GM19043 (cell line): ENCODE results near the gene FFAR4.

ENCODE experiments used
- ATAC-seq: cut with Tn5 transposase; IDR thresholded peaks from one replicate; pipeline ENCODE4 v1.9.1; 2021; ENCODE audit warnings: low read depth; ENCODE audit not compliant: unreplicated experiment

Gene FFAR4

DNA sequence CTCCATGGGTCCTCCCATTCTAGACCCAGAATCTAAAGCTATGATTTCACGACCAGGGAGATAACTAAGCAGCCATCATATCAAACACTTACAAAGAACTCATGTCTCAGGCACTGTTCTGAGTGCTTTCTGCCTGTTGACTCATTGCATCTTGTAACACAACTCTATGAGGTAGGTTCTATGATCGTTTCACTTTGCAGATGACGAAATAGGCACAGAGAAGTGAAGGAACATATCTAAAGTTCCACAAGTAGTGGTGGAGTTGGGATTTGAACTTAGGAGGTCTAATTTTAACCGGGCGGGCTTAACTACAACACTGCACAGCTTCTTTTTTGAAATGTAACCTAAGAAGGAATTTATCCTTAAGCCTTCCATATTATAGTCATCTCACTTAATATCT lies 31.7 kb downstream of the FFAR4 start:
- no peak for ATAC-seq

DNA sequence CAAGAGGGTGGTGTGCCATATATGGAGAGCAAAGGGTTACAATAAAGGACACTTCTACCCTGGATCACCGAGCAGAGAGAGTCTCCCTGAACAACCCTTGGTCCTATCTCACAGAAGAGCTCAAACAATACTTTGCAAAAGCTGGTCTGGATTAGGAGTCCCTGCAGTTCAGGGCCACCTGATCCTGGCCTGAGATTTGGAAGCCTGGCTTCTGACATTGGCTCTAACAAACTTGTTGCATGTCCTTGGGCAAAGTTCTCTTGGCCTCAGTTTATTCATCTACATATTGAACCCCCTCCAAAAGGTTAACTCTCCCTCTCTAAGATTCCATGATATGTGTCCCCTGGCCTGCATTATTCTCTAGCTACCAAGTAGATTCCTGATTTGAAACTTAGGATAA lies 32.9 kb downstream of the FFAR4 start:
- no peak for ATAC-seq

DNA sequence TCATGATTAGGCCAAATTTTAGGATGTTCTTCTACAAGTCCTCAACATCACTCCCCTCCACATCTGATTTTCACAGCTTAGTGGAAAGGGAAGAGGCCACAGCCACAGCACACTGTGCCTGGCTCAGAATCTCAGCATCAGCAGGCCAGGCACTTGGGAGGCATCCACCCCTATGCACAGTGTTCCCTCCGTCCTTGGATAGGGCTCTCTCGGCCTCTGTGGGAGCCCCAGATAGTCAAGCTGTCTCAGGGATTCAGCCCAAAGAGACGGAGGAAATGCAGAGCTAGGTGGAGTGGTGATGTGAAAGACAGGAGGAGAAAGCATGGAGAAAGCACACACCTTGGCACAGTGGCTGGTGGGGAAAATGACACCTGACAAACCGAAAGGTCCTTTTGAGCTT lies 33.3 kb downstream of the FFAR4 start:
- no peak for ATAC-seq

DNA sequence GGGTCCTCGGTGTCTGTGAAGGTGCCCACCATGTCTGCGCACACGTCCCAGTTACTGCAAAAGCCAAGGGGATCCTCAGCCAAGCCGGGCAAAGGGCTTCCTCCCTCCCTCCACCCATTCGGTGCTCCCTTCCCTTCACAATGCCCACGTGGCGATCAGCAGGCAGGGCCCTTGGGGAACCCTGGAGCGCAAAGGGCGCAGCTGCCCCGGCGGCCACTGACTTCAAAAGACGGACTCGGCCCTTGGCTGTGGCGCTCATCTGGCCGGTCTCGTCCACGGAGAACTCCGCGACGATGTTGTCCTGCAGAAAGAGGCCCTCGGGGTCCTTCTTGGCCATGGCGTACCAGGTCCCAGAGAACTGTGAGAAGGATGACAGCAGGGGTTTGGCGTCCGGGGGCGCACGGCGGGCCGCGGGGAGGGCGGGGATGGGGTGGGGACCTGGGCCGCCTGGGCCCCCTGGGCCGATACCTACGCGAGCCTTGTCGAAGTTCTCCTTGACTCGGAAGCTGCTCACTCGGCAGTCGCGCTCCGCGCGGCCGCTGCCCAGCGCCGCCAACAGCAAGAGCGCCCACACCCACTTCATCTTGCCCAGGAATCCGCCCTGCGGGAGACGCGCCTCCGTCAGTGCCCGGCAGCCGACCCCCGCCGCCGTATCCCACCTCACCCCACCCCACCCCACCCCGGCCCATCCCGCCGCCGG lies 34.1 kb downstream of the FFAR4 start:
- no peak for ATAC-seq

DNA sequence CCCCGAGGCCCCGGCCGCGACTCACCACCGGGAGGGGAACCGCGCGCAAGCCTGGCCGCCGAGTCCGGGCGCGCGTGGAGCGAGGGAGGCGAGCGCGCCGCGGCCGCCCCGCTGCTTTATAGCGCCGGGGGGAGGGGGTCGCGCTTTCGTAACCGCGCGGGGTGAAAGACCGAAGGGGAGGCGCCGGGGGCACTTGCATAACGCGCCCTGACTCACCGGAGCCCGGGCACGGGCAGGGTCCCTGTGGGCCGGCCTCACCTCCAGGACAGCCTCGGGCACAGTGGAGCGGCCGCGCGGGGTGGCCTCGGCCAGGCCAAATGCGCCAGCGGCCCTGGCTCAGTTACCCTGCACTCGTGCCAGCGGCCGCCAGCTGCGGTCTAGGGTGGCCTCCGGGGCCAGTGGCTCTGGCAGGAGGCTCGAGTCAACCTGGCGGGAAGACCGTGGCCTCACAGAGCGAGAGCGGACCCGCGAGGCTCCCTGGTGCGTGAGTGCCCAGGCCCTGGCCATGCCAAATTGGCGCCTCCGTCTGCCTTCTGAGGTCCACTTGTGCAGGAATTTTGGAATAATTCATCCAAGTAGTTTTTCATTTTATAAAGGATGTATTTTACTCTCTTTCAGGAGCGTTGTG lies 34.8 kb downstream of the FFAR4 start, which contains the start of gene RBP4:
Gene RBP4, minus strand, starts transcription at position 90 of the 628 bp plus-strand sequence. CDS start 207 bp downstream, outside the sequence.
- no peak for ATAC-seq

DNA sequence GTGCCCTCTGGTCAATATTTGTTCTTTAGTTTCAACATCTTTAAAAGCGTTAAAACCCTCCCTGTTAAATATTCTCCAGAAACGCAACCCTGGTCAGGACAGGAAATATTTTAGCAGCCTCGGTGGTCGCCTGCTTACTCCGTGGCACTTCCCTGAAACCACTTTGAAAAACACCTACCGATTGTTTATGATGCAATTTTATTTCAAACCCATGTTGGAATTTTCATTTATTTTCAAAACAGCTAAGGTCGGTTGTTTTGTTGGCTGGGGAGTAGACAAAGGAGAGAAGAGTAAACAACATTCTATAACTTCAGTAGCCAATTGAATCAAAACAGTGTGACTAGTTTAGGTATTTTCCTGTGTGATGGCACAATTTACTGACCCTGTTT lies 35.3 kb downstream of the FFAR4 start:
- no peak for ATAC-seq

DNA sequence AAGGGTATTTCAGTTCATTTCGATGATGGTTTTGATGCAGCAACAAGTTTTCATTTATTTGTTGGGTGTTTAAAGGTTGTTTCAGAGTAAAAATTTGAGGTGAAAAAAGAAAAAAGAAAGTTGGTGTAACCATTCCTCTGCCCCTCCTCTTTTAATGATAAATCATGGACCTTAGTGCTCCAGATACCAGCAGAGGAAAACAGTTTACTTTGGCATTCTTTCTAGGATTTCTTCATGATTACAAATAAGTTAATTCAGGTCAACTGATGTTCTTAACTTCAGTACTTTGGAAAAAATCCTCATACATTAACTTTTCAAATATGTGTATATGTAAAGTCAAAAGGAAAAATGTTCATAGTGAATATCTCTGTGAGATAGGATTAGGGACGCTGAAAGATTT lies 36.6 kb downstream of the FFAR4 start:
- no peak for ATAC-seq

DNA sequence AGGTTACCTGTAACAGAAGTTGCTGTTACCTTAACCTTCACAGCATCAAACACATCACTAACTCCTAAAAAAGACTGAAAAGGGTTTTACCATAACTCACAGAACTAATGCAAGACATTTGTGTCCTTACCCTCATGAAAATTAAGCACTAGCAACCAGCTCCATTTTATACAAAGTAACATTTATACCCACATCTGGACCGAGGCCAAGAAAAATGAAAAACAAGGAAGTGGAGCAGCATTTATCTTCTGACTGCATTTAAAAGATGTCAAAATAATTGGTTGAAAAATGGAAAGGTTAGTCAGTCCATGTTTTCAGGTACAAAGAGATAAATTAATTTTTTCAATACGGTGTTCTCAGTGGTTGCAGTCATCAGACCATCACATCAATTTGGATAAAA lies 37.7 kb downstream of the FFAR4 start:
- no peak for ATAC-seq

DNA sequence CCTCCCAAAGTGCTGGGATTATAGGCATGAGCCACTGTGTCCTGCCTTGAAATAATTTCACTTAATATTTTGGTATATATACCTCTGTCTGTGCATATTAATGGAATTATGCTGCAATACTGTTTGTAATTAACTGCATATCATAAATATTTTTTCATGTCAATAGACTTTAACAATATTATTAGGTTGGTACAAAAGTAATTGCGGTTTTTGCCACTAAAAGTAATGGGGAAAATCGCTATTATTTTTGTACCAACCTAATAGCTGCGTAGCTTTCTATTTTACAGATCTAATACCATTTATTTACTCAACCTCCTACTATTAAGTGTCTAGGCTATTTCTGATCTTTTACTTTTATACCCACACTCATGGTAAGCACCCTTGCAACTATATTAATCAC lies 42.0 kb downstream of the FFAR4 start:
- no peak for ATAC-seq

DNA sequence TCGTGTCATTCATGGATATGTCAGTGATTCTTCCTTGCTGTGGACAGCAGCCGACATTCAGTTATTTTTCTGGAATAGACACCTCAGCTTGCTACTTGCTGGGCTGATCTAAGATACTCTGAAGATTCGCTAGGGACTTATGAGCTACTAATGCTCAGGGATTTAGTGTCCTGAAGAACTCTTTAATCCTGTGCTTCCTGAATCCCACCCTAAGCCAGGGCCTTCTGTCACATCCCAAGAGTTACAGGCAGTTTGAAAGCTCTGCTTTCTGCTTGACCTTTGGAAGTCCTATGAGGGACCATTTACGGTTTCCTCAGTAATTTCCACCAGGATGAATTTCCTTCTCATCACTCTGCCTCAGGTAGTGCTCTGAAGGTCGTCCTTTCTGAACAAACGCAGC lies 45.8 kb downstream of the FFAR4 start, which contains the start of gene PDE6C:
Gene PDE6C, plus strand, starts transcription at position 227 of the 400 bp plus-strand sequence. CDS start 189 bp downstream, outside the sequence.
- no peak for ATAC-seq

DNA sequence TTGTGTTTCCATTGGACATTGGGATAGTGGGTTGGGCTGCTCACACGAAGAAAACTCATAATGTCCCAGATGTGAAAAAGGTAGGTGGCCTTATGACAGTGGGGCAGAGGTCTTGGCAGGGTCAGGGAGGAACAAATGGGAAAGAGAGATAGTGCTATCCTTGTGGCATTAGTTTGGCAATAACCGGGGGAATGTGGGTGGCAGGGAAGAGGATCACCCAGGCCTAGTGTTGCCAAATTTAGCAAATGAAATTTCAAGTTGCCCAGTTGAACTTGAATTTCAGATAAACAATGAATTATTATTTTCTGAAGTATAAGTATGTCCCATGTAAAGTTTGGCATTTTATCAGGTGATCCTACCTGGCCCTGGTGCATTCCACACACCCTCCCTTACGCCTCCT lies 46.7 kb downstream of the FFAR4 start:
- no peak for ATAC-seq

DNA sequence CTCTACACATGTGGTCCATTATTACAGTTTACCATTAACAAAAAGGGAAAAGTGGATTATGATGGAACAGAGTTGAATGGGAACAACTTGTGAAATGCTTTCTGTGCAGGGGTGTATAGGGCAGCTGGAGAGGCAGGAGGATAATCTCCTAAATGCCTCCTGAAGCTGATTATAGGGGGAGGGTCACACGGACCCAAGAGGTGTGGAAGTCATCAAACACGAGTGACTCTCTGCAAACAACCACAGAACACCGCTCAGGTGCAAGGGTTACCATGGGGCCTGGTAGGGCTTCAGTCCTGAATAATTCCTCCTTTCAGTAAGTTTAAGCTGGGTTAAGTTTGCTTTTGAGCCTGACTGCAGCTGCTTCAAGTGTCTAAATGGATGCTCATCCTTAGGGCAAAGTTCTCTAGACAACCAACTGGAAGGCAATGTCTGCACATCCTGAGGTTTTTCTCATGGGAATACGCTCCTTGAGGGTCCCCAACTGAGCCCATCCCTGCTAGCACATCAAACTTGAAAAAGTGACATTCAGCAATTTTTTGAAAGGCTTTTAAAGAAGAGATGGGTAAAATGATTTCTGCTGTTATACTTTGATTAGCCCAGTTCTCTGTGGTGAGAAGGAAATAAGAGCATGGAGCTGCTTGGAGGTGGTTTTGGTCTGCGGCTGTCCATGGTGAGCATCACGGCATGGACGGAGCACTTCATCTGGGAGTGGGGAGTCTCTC lies 47.8 kb downstream of the FFAR4 start:
- ATAC-seq: no peak

DNA sequence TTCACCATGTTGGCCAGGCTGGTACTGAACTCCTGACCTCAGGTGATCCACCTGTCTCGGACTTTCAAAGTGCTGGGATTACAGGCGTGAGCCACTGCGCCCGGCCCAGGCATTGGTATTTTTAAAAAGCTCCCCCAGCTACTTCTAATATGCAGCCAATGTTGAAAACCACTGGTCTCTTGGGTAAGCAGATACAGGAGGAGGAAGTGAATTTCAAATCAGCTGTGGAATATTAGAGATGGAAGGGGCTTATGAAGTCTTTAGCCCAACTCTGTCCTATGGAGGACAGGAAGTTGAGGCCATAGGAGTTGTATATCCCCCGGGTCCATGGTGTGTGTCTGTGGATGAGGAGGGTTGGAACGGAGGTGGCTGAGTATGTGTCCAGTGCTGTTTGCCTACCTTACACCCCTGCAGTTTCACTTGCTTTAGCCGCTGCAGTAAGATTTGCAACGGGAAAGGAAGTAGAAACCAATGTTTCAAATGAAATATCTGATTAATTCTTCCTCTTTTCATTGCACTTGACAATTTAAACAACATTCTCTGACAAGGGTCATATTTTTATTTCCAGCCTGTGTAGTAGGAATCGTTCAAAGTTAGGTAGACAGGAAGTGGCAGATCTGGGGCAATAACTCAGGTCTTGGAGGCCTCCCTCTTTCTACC lies 49.2 kb downstream of the FFAR4 start:
- no peak for ATAC-seq

DNA sequence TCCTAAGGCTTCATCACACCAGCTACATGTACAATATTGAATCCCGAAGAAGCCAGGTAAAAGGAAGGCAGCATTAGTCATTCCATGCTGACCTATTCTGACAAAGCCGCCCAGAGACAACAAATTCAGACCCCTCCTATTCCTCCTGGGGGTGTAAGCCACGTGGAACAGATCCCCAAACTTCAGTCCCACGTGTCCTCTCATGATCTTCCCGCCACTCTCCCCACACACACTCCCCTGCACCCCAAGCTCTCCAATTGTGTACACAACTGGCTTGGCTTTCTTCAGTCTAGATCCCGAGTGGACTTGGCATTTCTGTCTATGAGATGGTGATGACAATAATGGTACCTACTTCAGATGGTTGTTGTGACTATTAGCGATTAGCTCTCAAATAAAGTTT lies 54.5 kb downstream of the FFAR4 start:
- ATAC-seq: no peak

DNA sequence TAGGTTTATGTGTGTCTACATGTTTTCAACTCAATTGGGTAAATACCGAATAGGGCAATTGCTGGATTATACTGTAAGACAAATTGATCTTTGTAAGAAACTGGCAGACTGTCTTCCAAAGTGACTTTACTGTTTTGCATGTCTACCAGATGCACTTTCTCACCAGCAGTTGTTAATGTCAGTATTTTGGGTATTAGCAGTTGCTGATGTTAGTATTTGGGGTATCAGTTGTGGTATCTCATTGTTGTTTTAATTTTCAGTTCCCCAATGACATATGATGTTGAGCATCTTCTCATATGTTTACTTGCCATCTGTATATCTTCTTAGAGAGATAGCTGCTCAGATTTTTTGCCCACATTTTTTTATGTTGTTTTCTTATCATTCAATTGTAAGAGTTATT lies 56.5 kb downstream of the FFAR4 start:
- ATAC-seq: no peak

DNA sequence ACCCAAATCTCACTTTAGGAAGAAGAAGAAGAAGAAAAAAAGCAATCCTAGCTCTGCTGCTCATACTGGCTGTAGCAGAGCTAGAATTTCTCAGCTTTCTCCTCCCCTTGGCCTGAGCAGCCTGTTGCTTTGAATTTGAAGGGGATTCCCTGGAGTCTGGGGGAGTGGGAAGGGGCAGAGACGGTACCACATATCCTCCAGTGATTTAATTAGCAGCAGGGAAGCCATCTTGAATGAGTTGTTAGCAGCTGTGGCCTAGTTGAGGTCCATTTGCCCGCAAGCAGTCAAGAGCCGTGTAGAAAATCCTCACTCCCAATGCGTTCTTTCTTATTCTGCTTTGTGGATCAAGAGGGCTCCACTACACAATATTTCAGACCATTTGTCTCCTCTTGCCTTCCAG lies 62.4 kb downstream of the FFAR4 start:
- ATAC-seq: no peak

DNA sequence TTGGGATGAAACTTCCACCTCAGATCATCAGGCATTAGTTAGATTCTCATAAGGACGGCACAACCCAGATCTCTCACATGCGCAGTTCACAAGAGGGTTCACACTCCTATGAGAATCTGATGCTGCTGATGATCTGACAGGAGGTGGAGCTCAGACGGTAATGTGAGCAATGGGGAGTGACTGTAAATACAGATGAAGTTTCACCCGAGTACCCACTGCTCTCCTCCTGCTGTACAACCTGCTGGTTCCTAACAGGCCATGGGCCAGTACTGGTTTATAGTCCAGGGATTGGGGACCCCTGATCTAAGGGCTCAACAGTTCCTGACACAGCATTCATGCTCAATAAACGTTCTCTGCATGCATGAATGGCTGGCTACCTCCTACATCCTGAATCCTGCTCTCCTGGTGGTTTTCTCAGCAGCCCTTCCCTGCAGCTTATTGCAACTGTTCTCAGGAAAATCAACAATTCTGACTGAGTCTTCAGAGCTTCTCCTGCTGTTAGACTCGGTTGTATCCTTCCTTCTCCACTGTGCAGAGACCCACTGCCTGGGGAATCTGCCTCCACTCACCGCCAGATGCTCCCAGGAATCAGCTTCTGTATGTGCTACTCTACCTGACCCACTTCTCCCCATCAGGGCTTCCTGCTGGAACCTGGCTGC lies 63.3 kb downstream of the FFAR4 start:
- no peak for ATAC-seq

DNA sequence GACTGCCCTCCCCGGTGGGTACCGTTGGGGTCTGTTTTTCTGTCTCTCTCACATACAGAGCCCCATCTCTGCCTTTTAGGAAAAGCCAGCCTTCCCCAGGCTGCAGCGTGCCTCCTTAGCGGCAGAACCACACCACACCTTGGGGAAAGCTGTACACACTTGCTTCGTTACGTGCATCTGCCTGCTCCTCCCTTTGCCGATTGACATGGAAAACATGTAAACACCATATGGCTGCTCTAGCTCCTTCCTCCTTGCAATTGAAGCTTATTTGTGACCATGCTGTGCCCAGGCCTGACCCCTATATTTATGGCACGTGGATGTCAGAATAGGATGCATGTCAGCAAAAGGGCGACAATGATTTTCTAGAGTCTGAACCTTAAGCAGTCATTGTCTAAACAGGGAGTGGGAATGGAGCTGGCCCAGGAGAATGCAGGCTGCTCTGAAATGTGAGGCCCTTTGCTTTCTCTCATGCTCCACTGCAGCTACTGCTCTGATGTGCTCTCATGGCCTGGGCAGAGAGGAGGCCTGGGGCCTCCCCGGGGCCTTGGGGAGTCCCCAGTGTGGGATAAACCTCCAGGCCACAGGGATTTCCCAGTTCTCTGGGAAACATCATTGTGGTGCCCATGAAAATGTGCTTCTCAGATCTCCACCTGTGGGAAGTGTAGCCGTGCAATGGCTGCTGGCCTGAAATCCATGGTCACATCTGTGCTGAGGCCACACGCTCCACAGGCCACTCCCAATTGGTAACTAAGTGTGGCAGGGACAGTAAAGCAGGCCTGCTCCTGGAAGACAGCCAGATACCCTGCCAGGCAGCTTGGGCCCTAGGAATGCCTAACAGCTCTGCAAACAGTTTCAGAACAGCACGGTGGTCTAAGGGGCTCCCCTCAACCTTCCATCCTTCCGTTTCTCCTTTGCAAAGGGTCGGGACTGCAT lies 64.4 kb downstream of the FFAR4 start:
- no peak for ATAC-seq
